Liver (tissue), 3 donors: ENCODE measurements around the gene DMPK.

Experiments
- ATF3 ChIP-seq: IDR thresholded peaks from 2 replicates; pipeline ENCODE4 v1.6.1; 2016; ENCODE audit warnings: antibody characterized with exemption
- EGR1 ChIP-seq, 2 donors: IDR thresholded peaks; 2 replicates each; pipeline ENCODE4 v1.6.1; 2016 to 2018; ENCODE audit warnings: antibody characterized with exemption in 2 of 2, low read depth in 2 of 2
- FOXA1 ChIP-seq: IDR thresholded peaks from 2 replicates; pipeline ENCODE4 v1.6.1; 2016; ENCODE audit warnings: antibody characterized with exemption
- GABPA ChIP-seq, 2 donors: IDR thresholded peaks in 1 of 2; conservative IDR thresholded peaks in 1 of 2; 2 replicates each; pipeline ENCODE4 v1.6.1; 2016; ENCODE audit warnings: antibody characterized with exemption in 2 of 2, mild to moderate bottlenecking in 1 of 2, moderate library complexity in 1 of 2
- RAD21 ChIP-seq, 2 donors: IDR thresholded peaks; 2 replicates each; pipeline ENCODE4 v1.6.1; 2016; ENCODE audit warnings: antibody characterized with exemption in 2 of 2, mild to moderate bottlenecking in 2 of 2
- RXRA ChIP-seq, 2 donors: IDR thresholded peaks; 2 replicates each; pipeline ENCODE4 v1.6.1; 2017 to 2018; ENCODE audit warnings: antibody characterized with exemption in 2 of 2, mild to moderate bottlenecking in 1 of 2
- TAF1 ChIP-seq: conservative IDR thresholded peaks from 2 replicates; pipeline ENCODE4 v1.6.1; 2016; ENCODE audit warnings: antibody characterized with exemption, mild to moderate bottlenecking
- YY1 ChIP-seq: IDR thresholded peaks from 2 replicates; pipeline ENCODE4 v1.6.1; 2016; ENCODE audit warnings: antibody characterized with exemption, mild to moderate bottlenecking
- TF ChIP-seq, protein P1 (sequence below): fragments of 150-350 bp; IDR thresholded peaks from 2 replicates; pipeline ENCODE4 v1.5.1; 2017; ENCODE audit warnings: improper control_type of control experiment, low read depth, low read length; ENCODE audit not compliant: missing input control
- TF ChIP-seq, protein P2 (sequence below): IDR thresholded peaks from 2 replicates; pipeline ENCODE4 v1.6.1; 2016; ENCODE audit warnings: antibody characterized with exemption
- donor health status: healthy.
- donor health status: healthy.

- TF ChIP-seq, protein P1, sequence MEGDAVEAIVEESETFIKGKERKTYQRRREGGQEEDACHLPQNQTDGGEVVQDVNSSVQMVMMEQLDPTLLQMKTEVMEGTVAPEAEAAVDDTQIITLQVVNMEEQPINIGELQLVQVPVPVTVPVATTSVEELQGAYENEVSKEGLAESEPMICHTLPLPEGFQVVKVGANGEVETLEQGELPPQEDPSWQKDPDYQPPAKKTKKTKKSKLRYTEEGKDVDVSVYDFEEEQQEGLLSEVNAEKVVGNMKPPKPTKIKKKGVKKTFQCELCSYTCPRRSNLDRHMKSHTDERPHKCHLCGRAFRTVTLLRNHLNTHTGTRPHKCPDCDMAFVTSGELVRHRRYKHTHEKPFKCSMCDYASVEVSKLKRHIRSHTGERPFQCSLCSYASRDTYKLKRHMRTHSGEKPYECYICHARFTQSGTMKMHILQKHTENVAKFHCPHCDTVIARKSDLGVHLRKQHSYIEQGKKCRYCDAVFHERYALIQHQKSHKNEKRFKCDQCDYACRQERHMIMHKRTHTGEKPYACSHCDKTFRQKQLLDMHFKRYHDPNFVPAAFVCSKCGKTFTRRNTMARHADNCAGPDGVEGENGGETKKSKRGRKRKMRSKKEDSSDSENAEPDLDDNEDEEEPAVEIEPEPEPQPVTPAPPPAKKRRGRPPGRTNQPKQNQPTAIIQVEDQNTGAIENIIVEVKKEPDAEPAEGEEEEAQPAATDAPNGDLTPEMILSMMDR, result no peak
- TF ChIP-seq GABPA (IDR thresholded peaks at IDR 0.05 in 1 of 2, conservative IDR thresholded peaks at IDR 0.05 in 1 of 2), result no peak
- TF ChIP-seq, protein P2, sequence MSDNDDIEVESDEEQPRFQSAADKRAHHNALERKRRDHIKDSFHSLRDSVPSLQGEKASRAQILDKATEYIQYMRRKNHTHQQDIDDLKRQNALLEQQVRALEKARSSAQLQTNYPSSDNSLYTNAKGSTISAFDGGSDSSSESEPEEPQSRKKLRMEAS, result no peak
- no peak for TF ChIP-seq TAF1
- no peak for TF ChIP-seq RAD21 (IDR thresholded peaks at IDR 0.05)
- TF ChIP-seq ATF3, result no peak
- TF ChIP-seq FOXA1, result no peak
- TF ChIP-seq YY1, result no peak
- no peak for TF ChIP-seq EGR1 (IDR thresholded peaks at IDR 0.05; ENCODE audit: low read depth in 2 of 2)
- TF ChIP-seq RXRA (IDR thresholded peaks at IDR 0.05), result no peak
Measured at GRCh38 chr19:45772912-45773311, 9.4 kb downstream of the DMPK start.
